Posterior vena cava (tissue), 2 donors: ENCODE data around the gene NOVA2. TPM values are rescaled to one million over a fixed set of nuclear protein-coding genes. Genes with fewer than 3 reads are reported as not detected.
A peak's percentile ranks its signal among the peaks of the same experiment; 100 is the strongest.

Experiments
- DNase-seq: peaks from one replicate; pipeline ENCODE4 v3.0.0-alpha.2; 2020; ENCODE audit warnings: low spot score
- intact Hi-C, 2 donors: fragments of 100-400 bp; cut with DNase I; formaldehyde crosslinking; loops; one replicate each; pipeline versions ENCODE4 v1.14.1 to v1.14.2; 2022 to 2023
- total RNA-seq, 2 donors: library from RNA; stranded (reverse); fragmentation: NEBNext Ultra II Directional; extraction: Animal tissue kit (Norgen Biotek cat#: 25700); gene quantifications; one replicate each; pipeline ENCODE4 v1.2.1, GENCODE V29; 2021
- donor health status: DM: yes; HTN: yes; CAD: no.
- donor health status: DM: yes; HTN: yes; CAD: no.

The NOVA2 gene
- total RNA-seq, 2 donors from 2014 or later: 7.9 to 8.0 TPM

GRCh38 chr19:46009530-46010510 is 36.2 kb upstream of the NOVA2 start:
- intact Hi-C loops: loop anchor here in 1 of 2 donors (10.0 kb wide), 1 partner anchor 975 kb away; the partner anchor contains the start of gene CLASRP
- DNase-seq: peak; percentile 91

- intact Hi-C loops: no loop called here
- DNase-seq: peak; percentile 67
Measured at GRCh38 chr19:46006411-46006810, 32.7 kb upstream of the NOVA2 start.

GRCh38 chr19:46002678-46003275 is 29.1 kb upstream of the NOVA2 start:
- DNase-seq: no peak
- intact Hi-C loops: no loop called here

GRCh38 chr19:46000491-46001246 is 27.0 kb upstream of the NOVA2 start:
- no peak for DNase-seq
- intact Hi-C loops: no loop called here

GRCh38 chr19:45999653-46000121 is 26.0 kb upstream of the NOVA2 start:
- DNase-seq: no peak
- intact Hi-C loops: no loop called here

GRCh38 chr19:45998834-45999233 is 25.2 kb upstream of the NOVA2 start:
- intact Hi-C loops: no loop called here
- DNase-seq: no peak

- DNase-seq: no peak
- intact Hi-C loops: no loop called here
Measured at GRCh38 chr19:45996933-45997332, 23.3 kb upstream of the NOVA2 start.

GRCh38 chr19:45995715-45996385 is 22.2 kb upstream of the NOVA2 start:
- intact Hi-C loops: no loop called here
- no peak for DNase-seq

GRCh38 chr19:45994998-45995714 is 21.5 kb upstream of the NOVA2 start, which contains the start of gene CCDC61:
Gene CCDC61, plus strand, starts transcription at chr19:45995467. Its CDS starts 7,552 bp downstream, at chr19:46003019.
- intact Hi-C loops: no loop called here
- peak; percentile 97 for DNase-seq

GRCh38 chr19:45994456-45994997 is 20.9 kb upstream of the NOVA2 start:
- intact Hi-C loops: no loop called here
- no peak for DNase-seq

GRCh38 chr19:45990113-45990728 is 16.6 kb upstream of the NOVA2 start:
- intact Hi-C loops: no loop called here
- DNase-seq: no peak

GRCh38 chr19:45985321-45985720 is 11.7 kb upstream of the NOVA2 start:
- DNase-seq: no peak
- intact Hi-C loops: no loop called here

GRCh38 chr19:45981350-45981749 is 7.7 kb upstream of the NOVA2 start:
- intact Hi-C loops: no loop called here
- no peak for DNase-seq

- intact Hi-C loops: no loop called here
- DNase-seq: no peak
Measured at GRCh38 chr19:45978156-45978555, 4.5 kb upstream of the NOVA2 start.

GRCh38 chr19:45976178-45976577 is 2.5 kb upstream of the NOVA2 start:
- DNase-seq: no peak
- intact Hi-C loops: no loop called here

- no peak for DNase-seq
- intact Hi-C loops: no loop called here
Measured at GRCh38 chr19:45975306-45976070, 1.8 kb upstream of the NOVA2 start.

- intact Hi-C loops: no loop called here
- no peak for DNase-seq
Measured at GRCh38 chr19:45972947-45973540, 621 bp downstream of the NOVA2 start.
